Sciatic nerve (tissue), 2 donors: ENCODE measurements around the gene RNF169. TPM values are rescaled to one million over a fixed set of nuclear protein-coding genes. Genes with fewer than 3 reads are reported as not detected.

Experiments used
- ATAC-seq: fragments of 200-7000 bp; cut with Tn5 transposase; one replicate; pipeline ENCODE4 v1.9.1; 2020; ENCODE audit warnings: mild to moderate bottlenecking, moderate library complexity
- DNase-seq: peaks from one replicate; pipeline ENCODE4 v3.0.0-alpha.2; 2020; ENCODE audit warnings: low spot score
- intact Hi-C: fragments of 100-400 bp; cut with DNase I; formaldehyde crosslinking; loops from one replicate; pipeline ENCODE4 v1.14.2; 2022
- microRNA-seq: library from miRNA; unstranded; fragments of <30 nt; microRNA quantifications from one replicate; pipeline ENCODE4 v1.2.0, GENCODE V29; 2020
- total RNA-seq: library from RNA; stranded (reverse); fragmentation: NEBNext Ultra II Directional; extraction: Animal tissue kit (Norgen Biotek cat#: 25700); gene quantifications from one replicate; pipeline ENCODE4 v1.2.1, GENCODE V29; 2021
- donor health status: DM: no; HTN: no; CAD: no.
- donor health status: DM: no; HTN: no; CAD: no.

The RNF169 gene
- total RNA-seq, 1 donor from 2014 or later = 23.8 TPM

DNA sequence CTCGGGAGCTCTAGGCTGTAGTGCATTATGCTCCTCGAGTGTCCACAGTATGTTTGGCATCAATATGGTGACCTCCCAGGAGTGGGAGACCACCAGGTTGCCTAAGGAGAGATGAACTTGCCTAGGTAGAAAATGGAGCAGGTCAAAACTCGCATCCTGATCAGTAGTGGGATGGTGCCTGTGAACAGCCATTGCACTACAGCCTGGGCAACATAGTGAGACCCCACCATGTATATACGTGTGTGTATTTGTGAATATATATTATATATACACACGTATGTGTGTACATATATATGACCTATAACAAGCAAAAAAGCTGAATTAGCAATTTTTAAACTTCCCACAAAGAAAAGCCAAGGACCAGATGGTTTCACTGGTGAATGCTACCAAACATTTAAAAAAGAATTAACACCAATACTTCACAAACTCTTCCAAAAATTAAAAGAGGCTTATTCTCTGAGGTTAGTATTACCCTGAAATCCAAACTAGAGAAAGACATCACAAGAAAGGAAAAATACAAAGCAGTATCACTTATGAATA, 97.4 kb downstream of the RNF169 start:
- ATAC-seq (no peak), DNase-seq (no peak)
- intact Hi-C loops = no loop called here

DNA sequence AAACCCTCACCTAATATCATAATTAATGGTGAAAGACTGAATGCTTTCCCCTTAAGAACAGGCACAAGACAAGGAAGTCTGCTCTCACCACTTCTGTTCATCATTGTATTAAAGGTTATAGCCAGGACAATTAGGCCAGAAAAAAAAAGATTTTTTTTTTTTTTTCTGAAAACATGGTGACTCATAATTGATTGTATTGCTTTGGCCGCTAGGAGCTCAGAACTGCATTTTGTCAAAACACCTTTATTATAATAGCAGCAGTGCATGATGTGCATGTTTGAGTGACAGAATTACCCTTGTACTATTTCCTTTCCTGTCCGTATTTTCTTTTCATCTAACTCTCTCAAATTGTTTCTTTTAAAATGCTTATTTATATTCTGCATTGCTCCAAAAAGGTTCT, 98.1 kb downstream of the RNF169 start:
- intact Hi-C loops = no loop called here
- DNase-seq (no peak), ATAC-seq (no peak)

DNA sequence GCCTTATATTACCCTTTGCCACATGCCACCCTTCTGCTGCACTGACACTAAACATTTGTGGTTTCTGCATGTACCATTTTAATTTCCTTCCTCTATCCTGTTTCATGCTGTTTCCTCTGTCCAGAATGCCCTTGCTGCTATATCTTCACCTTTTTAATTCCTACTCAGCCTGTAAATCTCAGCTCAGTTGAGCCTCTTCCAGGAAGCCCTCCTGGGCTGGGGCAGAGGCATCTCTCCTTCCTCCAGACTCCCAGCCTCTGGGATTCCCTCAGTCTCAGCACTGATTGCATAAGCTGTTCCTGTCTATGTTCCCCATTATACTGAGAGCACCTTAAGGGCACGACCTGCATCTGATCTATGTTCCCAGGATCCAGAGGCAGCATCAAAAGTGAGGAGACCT, 98.7 kb downstream of the RNF169 start:
- no peak for ATAC-seq
- intact Hi-C loops = no loop called here
- no peak for DNase-seq

- intact Hi-C loops = no loop called here
- ATAC-seq (no peak), DNase-seq (no peak)
Observed at GRCh38 chr11:74847895-74848294, 99.2 kb downstream of the RNF169 start.

DNA sequence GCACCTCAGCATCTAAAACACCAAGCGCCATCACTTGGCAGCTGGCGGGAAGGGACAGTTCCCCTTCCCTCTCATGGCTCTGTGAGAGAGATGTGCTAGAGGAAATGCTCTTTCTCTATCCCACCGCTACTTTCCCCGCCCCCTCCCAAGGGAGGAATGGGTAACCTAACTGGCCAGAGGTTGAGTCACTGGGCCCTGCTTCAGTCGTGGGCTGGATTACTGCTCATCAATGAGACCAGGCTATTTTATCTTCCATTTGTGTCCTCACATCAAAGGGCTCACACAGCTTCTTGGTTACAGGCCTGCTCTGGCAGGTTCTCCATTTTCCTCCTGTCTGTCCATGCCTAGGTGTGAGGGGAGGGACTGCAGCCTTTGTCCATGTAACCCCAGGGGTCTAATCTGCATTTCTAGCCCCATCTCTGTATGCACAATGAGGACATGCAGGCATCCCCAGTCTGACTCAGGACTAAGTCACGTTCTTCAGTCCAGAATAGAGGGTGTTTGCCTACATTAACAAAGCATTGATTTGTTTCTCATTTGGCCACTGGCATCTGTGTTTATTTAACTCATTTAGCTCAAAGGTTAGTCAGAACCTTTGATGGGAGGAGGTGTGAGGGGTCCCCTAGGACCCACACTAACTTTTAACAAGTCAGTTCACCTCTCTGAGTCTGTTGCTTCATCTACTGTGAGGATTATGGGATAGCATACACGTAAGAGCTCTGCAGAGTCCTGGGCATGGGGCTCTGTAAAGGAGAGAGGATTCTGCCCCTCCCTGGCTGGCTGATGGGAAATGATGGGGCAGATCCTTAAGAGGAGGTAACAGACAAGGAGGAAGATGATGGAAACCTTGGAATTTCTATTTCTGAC, 101.1 kb downstream of the RNF169 start:
- ATAC-seq = no peak
- intact Hi-C loops = no loop called here
- no peak for DNase-seq

- ATAC-seq (no peak), DNase-seq (no peak)
- intact Hi-C loops = no loop called here
Observed at GRCh38 chr11:74853223-74853622, 104.6 kb downstream of the RNF169 start.

DNA sequence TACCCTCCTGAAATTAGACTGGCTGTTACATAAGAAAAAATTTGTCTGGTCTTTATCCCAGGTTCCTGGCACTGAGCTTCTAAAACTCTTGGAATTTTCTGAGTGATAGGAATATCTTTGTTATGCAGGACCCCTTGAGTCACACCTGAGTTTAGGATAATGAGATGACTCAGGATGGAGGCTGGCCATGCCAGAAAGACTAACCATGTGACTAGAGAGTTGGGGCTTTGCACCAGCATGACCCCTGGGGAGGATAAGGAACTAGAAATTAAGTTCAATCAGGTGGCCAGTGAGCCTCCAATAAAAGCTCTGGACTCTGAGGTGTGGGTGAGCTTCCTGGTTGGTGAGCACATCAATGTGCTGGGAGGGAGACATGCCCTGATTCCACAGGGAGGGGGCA, 112.1 kb downstream of the RNF169 start:
- no peak for DNase-seq
- ATAC-seq = no peak
- intact Hi-C loops = no loop called here

- DNase-seq = no peak
- ATAC-seq = no peak
- intact Hi-C loops = no loop called here
Observed at GRCh38 chr11:74863410-74863809, 114.8 kb downstream of the RNF169 start.

DNA sequence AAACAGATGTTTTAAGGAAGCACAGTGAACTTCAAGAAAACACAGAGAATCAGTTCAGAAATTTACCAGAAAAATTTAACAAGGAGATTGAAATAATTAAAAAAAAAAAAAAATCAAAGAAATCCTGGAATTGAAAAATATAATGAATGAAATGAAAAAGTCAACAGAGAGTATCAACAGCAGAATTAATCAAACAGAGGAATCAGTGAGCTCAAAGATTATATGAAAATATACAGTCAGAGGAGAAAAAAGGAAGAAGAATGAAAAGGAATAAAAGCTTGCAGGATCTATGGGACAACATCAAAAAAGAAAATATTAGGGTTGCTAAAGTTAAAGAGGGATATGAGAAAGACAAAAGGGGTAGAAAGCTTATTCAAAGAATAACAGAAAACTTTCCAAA, 117.9 kb downstream of the RNF169 start:
- intact Hi-C loops = no loop called here
- DNase-seq (no peak), ATAC-seq (no peak)

DNA sequence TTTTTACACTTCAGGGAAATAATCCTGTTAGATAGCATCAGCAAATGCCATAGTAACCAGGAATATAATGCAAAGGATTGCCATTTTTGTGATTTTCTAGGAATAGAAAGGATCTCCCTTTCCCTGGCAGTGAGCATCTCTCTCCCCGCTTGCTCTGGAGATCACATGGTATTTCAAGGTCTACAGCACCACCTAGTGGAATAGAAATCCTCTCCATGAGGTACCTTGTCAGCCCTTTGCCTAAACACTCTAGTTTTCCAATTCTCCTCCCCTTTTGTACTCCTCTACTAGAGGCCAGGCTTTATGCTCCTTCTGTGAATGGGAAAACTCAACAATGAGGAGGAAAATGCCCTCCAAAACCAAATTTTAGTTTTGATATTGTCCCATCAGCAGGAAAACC, 121.8 kb downstream of the RNF169 start:
- DNase-seq = no peak
- intact Hi-C loops = no loop called here
- ATAC-seq = no peak

DNA sequence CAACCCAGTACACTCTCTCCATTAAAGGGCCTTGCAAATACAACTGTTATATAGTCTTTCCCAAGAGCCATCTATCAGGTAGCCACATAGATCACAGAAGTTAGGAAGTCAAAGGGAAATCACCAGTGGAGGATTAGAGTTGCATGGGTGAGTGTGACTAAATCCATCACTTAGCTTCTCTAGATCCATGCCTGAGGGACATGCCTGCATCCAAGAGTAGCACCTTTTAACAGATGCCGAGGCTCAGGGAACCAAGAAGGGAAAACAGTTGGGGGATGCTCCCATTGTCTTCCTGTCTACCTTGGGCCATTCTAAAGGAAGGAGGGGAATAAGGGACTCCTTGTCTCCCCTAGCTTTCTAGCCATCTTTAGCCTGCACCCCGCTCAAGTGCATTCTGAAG, 122.4 kb downstream of the RNF169 start:
- no peak for DNase-seq
- ATAC-seq = no peak
- intact Hi-C loops = no loop called here

GRCh38 chr11:74877132-74877531, 128.5 kb downstream of the RNF169 start:
- intact Hi-C loops = no loop called here
- DNase-seq = no peak
- ATAC-seq = no peak

Small RNAs within 50 kb of the gene (microRNA-seq; reads per million reads assigned to microRNA genes)
- not detected for gene MIR4696

Other genes with a start within 250 kb of the RNF169 start
- gene POLD3, start 156.3 kb upstream of the RNF169 start, total RNA-seq = 15.9 TPM
- gene CHRDL2, start 17.4 kb upstream of the RNF169 start, total RNA-seq = 0.89 TPM
- 18.5 TPM for gene XRRA1, start 200.2 kb downstream of the RNF169 start, total RNA-seq
- gene SPCS2, start 200.4 kb downstream of the RNF169 start, total RNA-seq = 130 TPM
- 7.5 TPM for gene NEU3, start 240.1 kb downstream of the RNF169 start, total RNA-seq